H9 (cell line): ENCODE results near the gene FAM83F. TPM values are rescaled to one million over a fixed set of nuclear protein-coding genes. Genes with fewer than 3 reads are reported as not detected.

ENCODE experiments used
- DNase-seq: peaks from one replicate; pipeline ENCODE4 v3.0.0-alpha.2; 2017
- H2AFZ ChIP-seq: one replicate; pipeline ENCODE4 v1.6.1; 2013; ENCODE audit warnings: mild to moderate bottlenecking, low read length, control low read depth, moderate library complexity
- H2AK5ac ChIP-seq: 2 replicates; pipeline ENCODE4 v1.6.1; 2013; ENCODE audit warnings: low read length, control low read depth, mixed read lengths; ENCODE audit not compliant: insufficient read length
- H2BK120ac ChIP-seq: one replicate; pipeline ENCODE4 v1.6.1; 2013; ENCODE audit warnings: low read depth, mild to moderate bottlenecking, low read length, control low read depth, inconsistent platforms; ENCODE audit not compliant: poor library complexity, severe bottlenecking
- H2BK12ac ChIP-seq: 2 replicates; pipeline ENCODE4 v1.6.1; 2013; ENCODE audit warnings: low read length, control low read depth, mixed read lengths, low read depth; ENCODE audit not compliant: insufficient read length
- H2BK15ac ChIP-seq: 2 replicates; pipeline ENCODE4 v1.6.1; 2013; ENCODE audit warnings: low read depth, low read length, control low read depth
- H2BK20ac ChIP-seq: one replicate; pipeline ENCODE4 v1.6.1; 2013; ENCODE audit warnings: low read depth, mild to moderate bottlenecking, low read length, control low read depth, inconsistent platforms; ENCODE audit not compliant: poor library complexity, severe bottlenecking
- H2BK5ac ChIP-seq: 2 replicates; pipeline ENCODE4 v1.6.1; 2013; ENCODE audit warnings: low read length, control low read depth, mixed read lengths; ENCODE audit not compliant: insufficient read length
- H3K14ac ChIP-seq: 2 replicates; pipeline ENCODE4 v1.6.1; 2013; ENCODE audit warnings: low read length, control low read depth; ENCODE audit not compliant: insufficient read depth
- H3K18ac ChIP-seq: 2 replicates; pipeline ENCODE4 v1.6.1; 2013; ENCODE audit warnings: low read depth, mild to moderate bottlenecking, mixed read lengths, low read length, control low read depth; ENCODE audit not compliant: insufficient read length
- H3K23ac ChIP-seq: 2 replicates; pipeline ENCODE4 v1.6.1; 2013; ENCODE audit warnings: low read length, control low read depth, mixed read lengths, low read depth; ENCODE audit not compliant: insufficient read length
- H3K23me2 ChIP-seq: 2 replicates; pipeline ENCODE4 v1.6.1; 2013; ENCODE audit warnings: low read depth, mild to moderate bottlenecking, mixed read lengths, low read length, control low read depth; ENCODE audit not compliant: insufficient read length, poor library complexity, severe bottlenecking
- H3K27ac ChIP-seq: 2 replicates; pipeline ENCODE4 v1.5.1; 2013; ENCODE audit warnings: low read length, control low read depth, mixed read lengths, low read depth; ENCODE audit not compliant: insufficient read length
- H3K27me3 ChIP-seq: 2 replicates; pipeline ENCODE4 v1.6.1; 2013; ENCODE audit warnings: low read length, control low read depth, inconsistent platforms; ENCODE audit not compliant: insufficient read depth
- H3K4ac ChIP-seq: 2 replicates; pipeline ENCODE4 v1.6.1; 2013; ENCODE audit warnings: low read depth, mild to moderate bottlenecking, control low read depth, inconsistent platforms, low read length, moderate library complexity
- H3K4me1 ChIP-seq: 2 replicates; pipeline ENCODE4 v1.6.1; 2013; ENCODE audit warnings: low read length, control low read depth, inconsistent platforms; ENCODE audit not compliant: insufficient read depth
- H3K4me2 ChIP-seq: 2 replicates; pipeline ENCODE4 v1.6.1; 2013; ENCODE audit warnings: low read length, control low read depth, mixed read lengths; ENCODE audit not compliant: insufficient read length, insufficient read depth
- H3K56ac ChIP-seq: 2 replicates; pipeline ENCODE4 v1.6.1; 2013; ENCODE audit warnings: low read depth, mild to moderate bottlenecking, mixed read lengths, low read length, control low read depth; ENCODE audit not compliant: insufficient read length
- H3K79me1 ChIP-seq: 2 replicates; pipeline ENCODE4 v1.6.1; 2013; ENCODE audit warnings: low read depth, mild to moderate bottlenecking, moderate library complexity, low read length, control low read depth, inconsistent platforms; ENCODE audit not compliant: insufficient read depth, poor library complexity, severe bottlenecking
- H3K79me2 ChIP-seq: 2 replicates; pipeline ENCODE4 v1.6.1; 2013; ENCODE audit warnings: low read length, control low read depth, inconsistent platforms; ENCODE audit not compliant: insufficient read depth
- H3K9ac ChIP-seq: 2 replicates; pipeline ENCODE4 v1.6.1; 2013; ENCODE audit warnings: low read length, control low read depth, mixed read lengths; ENCODE audit not compliant: insufficient read length; ENCODE audit errors: extremely low read depth
- H3K9me3 ChIP-seq: one replicate; pipeline ENCODE4 v1.6.1; 2013; ENCODE audit warnings: low read depth, low read length, inconsistent platforms; ENCODE audit not compliant: control insufficient read depth
- H3T11ph ChIP-seq: one replicate; pipeline ENCODE4 v1.6.1; 2013; ENCODE audit warnings: mild to moderate bottlenecking, low read length, control low read depth, inconsistent platforms
- H4K20me1 ChIP-seq: one replicate; pipeline ENCODE4 v1.6.1; 2013; ENCODE audit not compliant: control insufficient read depth, insufficient read length, insufficient read depth
- H4K5ac ChIP-seq: 2 replicates; pipeline ENCODE4 v1.6.1; 2013; ENCODE audit warnings: low read depth, mild to moderate bottlenecking, mixed read lengths, low read length, control low read depth; ENCODE audit not compliant: insufficient read length
- H4K8ac ChIP-seq: replicated peaks from 2 replicates; pipeline ENCODE4 v1.6.1; 2013; ENCODE audit warnings: low read length, control low read depth, mixed read lengths, low read depth; ENCODE audit not compliant: insufficient read length
- H4K91ac ChIP-seq: 2 replicates; pipeline ENCODE4 v1.6.1; 2013; ENCODE audit warnings: low read depth, mild to moderate bottlenecking, moderate library complexity, mixed read lengths, low read length, control low read depth; ENCODE audit not compliant: insufficient read length
- H3K27ac Mint-ChIP-seq, 3 experiments: 2 replicates in 2 of 3; 3 replicates in 1 of 3; pipeline ENCODE4 v1.8.0; 2020 to 2021; ENCODE audit warnings: mixed read lengths in 3 of 3, mild to moderate bottlenecking in 1 of 3, moderate library complexity in 1 of 3
- H3K27me3 Mint-ChIP-seq: 2 replicates; pipeline ENCODE4 v1.8.0; 2021; ENCODE audit warnings: low read depth, mild to moderate bottlenecking, moderate library complexity, mixed read lengths
- H3K36me3 Mint-ChIP-seq, 3 experiments: 2 replicates in 2 of 3; 3 replicates in 1 of 3; pipeline ENCODE4 v1.8.0; 2020 to 2021; ENCODE audit warnings: low read depth in 3 of 3, mixed read lengths in 3 of 3; ENCODE audit not compliant: insufficient read depth in 1 of 3
- H3K4me1 Mint-ChIP-seq, 2 experiments: 2 replicates each; pipeline ENCODE4 v1.8.0; 2020; ENCODE audit warnings: mixed read lengths in 2 of 2
- H3K4me3 Mint-ChIP-seq, 2 experiments: 2 replicates in 1 of 2; 3 replicates in 1 of 2; pipeline ENCODE4 v1.8.0; 2020 to 2021; ENCODE audit warnings: mild to moderate bottlenecking in 2 of 2, mixed read lengths in 2 of 2, moderate library complexity in 1 of 2
- H3K9me3 Mint-ChIP-seq, 2 experiments: 2 replicates in 1 of 2; 3 replicates in 1 of 2; pipeline ENCODE4 v1.8.0; 2020; ENCODE audit warnings: mild to moderate bottlenecking in 2 of 2, mixed read lengths in 2 of 2, moderate library complexity in 1 of 2
- WGBS: extraction: QIAGEN DNeasy Blood & Tissue Kit; methylation state at CpG from one replicate; pipeline ENCODE4 v1.1.7; 2013; ENCODE audit warnings: missing lambda C conversion rate, low lambda C conversion rate, mixed read lengths; ENCODE audit not compliant: insufficient read length; ENCODE audit errors: extremely low coverage; 5-methylcytosine and 5-hydroxymethylcytosine counted together
- total RNA-seq: library from RNA; stranded (reverse); gene quantifications from 2 replicates; pipeline ENCODE4 v1.2.1, GENCODE V29; 2021
- TF ChIP-seq, protein P1 (sequence below): fragments of 200-600 bp; sonication (generic); conservative IDR thresholded peaks from 3 replicates; pipeline ENCODE4 v1.8.0; 2021; ENCODE audit warnings: antibody characterized with exemption, mild to moderate bottlenecking

Gene FAM83F
- total RNA-seq, 1 experiment from 2014 or later: 17.4 TPM

GRCh38 chr22:40077646-40078016 lies 82.9 kb downstream of the FAM83F start:
- H3K27me3 Mint-ChIP-seq: no peaks in the 10 kb centered on the region; the same call in 1 of the 2 replicates
- Histone ChIP-seq H3K18ac (no peak overlapping the region), H2BK12ac (no peak overlapping the region), H3K23ac (no peak overlapping the region), H3K4ac (no peak overlapping the region), H2BK5ac (no peak overlapping the region), H3K79me1 (peaks cover 2% of the 10 kb centered on the region), H4K91ac (no peak overlapping the region), H3K14ac (no peak overlapping the region), H2BK15ac (no peak overlapping the region), H3T11ph (no peak overlapping the region), H2BK20ac (no peak overlapping the region), H4K8ac (no peak overlapping the region), H3K4me2 (no peak overlapping the region), H2AFZ (no peak overlapping the region), H3K9ac (no peak overlapping the region), H4K20me1 (no peaks in the 10 kb centered on the region), H4K5ac (no peak overlapping the region), H3K27ac (no peak overlapping the region), H3K9me3 (no peaks in the 10 kb centered on the region), H3K79me2 (no peaks in the 10 kb centered on the region; the same call in 1 of the 2 replicates), H2AK5ac (no peak overlapping the region), H3K27me3 (no peaks in the 10 kb centered on the region; the same call in 1 of the 2 replicates), H2BK120ac (no peak overlapping the region), H3K56ac (no peak overlapping the region), H3K4me1 (peaks cover 8% of the 10 kb centered on the region), H3K23me2 (no peaks in the 10 kb centered on the region)
- DNase-seq: no peak
- TF ChIP-seq, protein P1, sequence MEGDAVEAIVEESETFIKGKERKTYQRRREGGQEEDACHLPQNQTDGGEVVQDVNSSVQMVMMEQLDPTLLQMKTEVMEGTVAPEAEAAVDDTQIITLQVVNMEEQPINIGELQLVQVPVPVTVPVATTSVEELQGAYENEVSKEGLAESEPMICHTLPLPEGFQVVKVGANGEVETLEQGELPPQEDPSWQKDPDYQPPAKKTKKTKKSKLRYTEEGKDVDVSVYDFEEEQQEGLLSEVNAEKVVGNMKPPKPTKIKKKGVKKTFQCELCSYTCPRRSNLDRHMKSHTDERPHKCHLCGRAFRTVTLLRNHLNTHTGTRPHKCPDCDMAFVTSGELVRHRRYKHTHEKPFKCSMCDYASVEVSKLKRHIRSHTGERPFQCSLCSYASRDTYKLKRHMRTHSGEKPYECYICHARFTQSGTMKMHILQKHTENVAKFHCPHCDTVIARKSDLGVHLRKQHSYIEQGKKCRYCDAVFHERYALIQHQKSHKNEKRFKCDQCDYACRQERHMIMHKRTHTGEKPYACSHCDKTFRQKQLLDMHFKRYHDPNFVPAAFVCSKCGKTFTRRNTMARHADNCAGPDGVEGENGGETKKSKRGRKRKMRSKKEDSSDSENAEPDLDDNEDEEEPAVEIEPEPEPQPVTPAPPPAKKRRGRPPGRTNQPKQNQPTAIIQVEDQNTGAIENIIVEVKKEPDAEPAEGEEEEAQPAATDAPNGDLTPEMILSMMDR: no peak
- H3K27ac Mint-ChIP-seq: no peak overlapping the region; a peak in 1 of 7 replicates
- WGBS: no CpG with 5 or more reads among the region's 1 CpG
- no peaks in the 10 kb centered on the region; a peak in 1 of 7 replicates for H3K36me3 Mint-ChIP-seq
- peaks cover 20 to 24% of the 10 kb centered on the region in 2 experiments for H3K4me1 Mint-ChIP-seq
- H3K9me3 Mint-ChIP-seq: no peaks in the 10 kb centered on the region
- no peak overlapping the region for H3K4me3 Mint-ChIP-seq
